NOMO-1 treated with DMSO at 0.1 percent for 48 hours (cell line): ENCODE data around the gene MAGEB4.

Source experiments
- DNase-seq: peaks from one replicate; lab custom pipeline; 2025; ENCODE audit not compliant: unreplicated experiment; lab: John Stamatoyannopoulos, UW

Gene MAGEB4

DNA sequence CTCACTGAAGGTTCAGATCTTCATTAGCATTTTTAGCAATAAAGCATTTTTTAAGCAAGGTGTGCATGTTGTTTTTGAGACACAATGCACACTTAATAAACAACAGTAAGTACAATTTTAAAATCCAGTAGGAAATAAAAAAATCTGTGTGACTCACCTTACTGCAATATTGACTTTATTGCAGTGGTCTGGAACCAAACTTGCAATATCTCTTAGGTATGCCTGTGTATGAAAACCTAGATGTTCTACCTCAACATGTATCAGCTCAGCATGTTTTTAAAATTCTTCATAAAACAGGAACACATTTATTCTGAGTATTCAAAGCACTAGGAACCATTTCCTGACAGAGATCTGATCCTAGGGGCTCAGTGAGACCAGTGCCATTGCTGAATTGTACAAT lies 40.7 kb downstream of the MAGEB4 start:
- DNase-seq: no peak

DNA sequence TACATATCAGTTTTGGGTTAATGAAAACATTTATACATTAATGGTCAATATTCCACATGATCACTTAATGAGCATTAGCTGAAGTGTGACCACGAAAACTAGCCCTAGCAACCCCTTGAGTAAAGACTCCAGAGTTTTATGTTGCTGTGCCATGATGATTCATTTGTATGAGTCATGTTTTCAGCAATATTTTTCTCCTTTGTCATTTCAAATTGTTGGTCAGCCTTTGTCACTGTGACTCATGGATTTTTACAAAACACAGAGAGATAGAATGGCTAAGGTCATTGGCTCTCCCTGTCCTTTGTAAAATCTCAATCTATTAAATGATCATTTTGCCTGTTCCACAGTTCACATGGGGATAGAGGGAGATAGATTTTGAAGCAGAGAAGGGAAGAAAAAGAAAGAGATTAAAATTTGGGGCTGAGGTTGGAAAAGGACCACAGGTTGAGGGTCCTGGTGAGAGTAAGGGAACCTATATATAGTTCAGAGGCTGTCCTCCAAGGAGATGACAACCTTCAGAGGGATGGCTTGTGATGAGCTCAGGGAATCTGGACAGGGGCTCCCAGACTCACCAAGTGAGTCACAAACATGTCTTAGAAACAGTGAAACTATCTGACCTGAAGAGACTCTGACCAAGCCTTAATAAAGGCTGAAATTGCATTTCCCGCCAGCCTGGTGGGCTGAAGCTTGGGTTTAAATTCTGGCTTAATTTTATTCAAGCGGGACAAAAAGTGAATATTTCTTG lies 41.8 kb downstream of the MAGEB4 start:
- peak; percentile 70 for DNase-seq
